Ovary (tissue), 3 donors: Measurements from ENCODE around the gene HTRA2.

Experiments
- EP300 ChIP-seq: sonication (generic); formaldehyde crosslinking; IDR thresholded peaks from one replicate; pipeline ENCODE4 v1.6.1; 2017; ENCODE audit warnings: antibody characterized with exemption
- POLR2A ChIP-seq: fragments of 450-650 bp; IDR thresholded peaks from one replicate; pipeline ENCODE4 v1.6.1; 2017; ENCODE audit warnings: antibody characterized with exemption, mild to moderate bottlenecking, moderate library complexity
- TF ChIP-seq, protein P1 (sequence below), 3 donors: fragments of 450-650 bp in 2 of 3; fragments of 200-600 bp in 1 of 3; IDR thresholded peaks; one replicate each; pipeline versions ENCODE4 v1.5.1 to v1.8.0; 2016 to 2022; ENCODE audit warnings: antibody characterized with exemption in 3 of 3, mild to moderate bottlenecking in 1 of 3
- donor health status: DM: no; HTN: no; CAD: no.

- TF ChIP-seq, protein P1, sequence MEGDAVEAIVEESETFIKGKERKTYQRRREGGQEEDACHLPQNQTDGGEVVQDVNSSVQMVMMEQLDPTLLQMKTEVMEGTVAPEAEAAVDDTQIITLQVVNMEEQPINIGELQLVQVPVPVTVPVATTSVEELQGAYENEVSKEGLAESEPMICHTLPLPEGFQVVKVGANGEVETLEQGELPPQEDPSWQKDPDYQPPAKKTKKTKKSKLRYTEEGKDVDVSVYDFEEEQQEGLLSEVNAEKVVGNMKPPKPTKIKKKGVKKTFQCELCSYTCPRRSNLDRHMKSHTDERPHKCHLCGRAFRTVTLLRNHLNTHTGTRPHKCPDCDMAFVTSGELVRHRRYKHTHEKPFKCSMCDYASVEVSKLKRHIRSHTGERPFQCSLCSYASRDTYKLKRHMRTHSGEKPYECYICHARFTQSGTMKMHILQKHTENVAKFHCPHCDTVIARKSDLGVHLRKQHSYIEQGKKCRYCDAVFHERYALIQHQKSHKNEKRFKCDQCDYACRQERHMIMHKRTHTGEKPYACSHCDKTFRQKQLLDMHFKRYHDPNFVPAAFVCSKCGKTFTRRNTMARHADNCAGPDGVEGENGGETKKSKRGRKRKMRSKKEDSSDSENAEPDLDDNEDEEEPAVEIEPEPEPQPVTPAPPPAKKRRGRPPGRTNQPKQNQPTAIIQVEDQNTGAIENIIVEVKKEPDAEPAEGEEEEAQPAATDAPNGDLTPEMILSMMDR (IDR thresholded peaks at IDR 0.05), result no peak
- TF ChIP-seq POLR2A (no peak), EP300 (no peak)
These were observed 39.8 kb upstream of the HTRA2 start for GRCh38 chr2:74489906-74490305.
